ENCODE results near the gene PDE4D. TPM values are rescaled to one million over a fixed set of nuclear protein-coding genes. Genes with fewer than 3 reads are reported as not detected.

The PDE4D gene
- total RNA-seq, 1 experiment from 2014 or later: 6.5 TPM

- no peak for DNase-seq (ENCODE audit: low spot score)
- Histone ChIP-seq H3K27ac (ENCODE audit: low read depth, low read length, poor library complexity, severe bottlenecking) (no peak overlapping the region), H3K4me1 (ENCODE audit: insufficient read depth, low read length, poor library complexity, severe bottlenecking) (no peaks in the 10 kb centered on the region), H3K27me3 (replicated peaks; ENCODE audit: insufficient read depth, low read depth, low read length, poor library complexity) (no peaks in the 10 kb centered on the region), H3K36me3 (ENCODE audit: insufficient read depth, low read length, poor library complexity, severe bottlenecking) (no peaks in the 10 kb centered on the region), H3K9me3 (ENCODE audit: low read depth, low read length, poor library complexity, severe bottlenecking) (no peaks in the 10 kb centered on the region), H3K4me3 (ENCODE audit: low read depth, low read length, poor library complexity, severe bottlenecking) (no peak overlapping the region)
- no TSS peak for BruUV-seq (replicated peaks)
- intact Hi-C loops (cut with micrococcal nuclease; ENCODE audit: unreplicated experiment): no loop called here
- CTCF ChIA-PET: no interaction called here
- POLR2A ChIA-PET (ENCODE audit: low non-redundant PET): no interaction called here
- no peak for TF ChIP-seq CTCF (conservative IDR thresholded peaks at IDR 0.05; ENCODE audit: low read depth, low read length)
- TF ChIP-seq EZH2 (IDR thresholded peaks at IDR 0.05; ENCODE audit: borderline replicate concordance, low read depth, low read length, poor library complexity, severe bottlenecking): no peak
Observed at GRCh38 chr5:59640411-59640810, 253.1 kb downstream of the PDE4D start.

- CTCF ChIA-PET: no interaction called here
- Histone ChIP-seq H3K4me3 (ENCODE audit: low read depth, low read length, poor library complexity, severe bottlenecking) (no peak overlapping the region), H3K27ac (ENCODE audit: low read depth, low read length, poor library complexity, severe bottlenecking) (no peak overlapping the region), H3K4me1 (ENCODE audit: insufficient read depth, low read length, poor library complexity, severe bottlenecking) (no peaks in the 10 kb centered on the region), H3K27me3 (replicated peaks; ENCODE audit: insufficient read depth, low read depth, low read length, poor library complexity) (no peaks in the 10 kb centered on the region), H3K9me3 (ENCODE audit: low read depth, low read length, poor library complexity, severe bottlenecking) (no peaks in the 10 kb centered on the region), H3K36me3 (ENCODE audit: insufficient read depth, low read length, poor library complexity, severe bottlenecking) (no peaks in the 10 kb centered on the region)
- no peak for DNase-seq (ENCODE audit: low spot score)
- POLR2A ChIA-PET (ENCODE audit: low non-redundant PET): no interaction called here
- BruUV-seq (replicated peaks): no TSS peak
- intact Hi-C loops (cut with micrococcal nuclease; ENCODE audit: unreplicated experiment): no loop called here
- no peak for TF ChIP-seq EZH2 (IDR thresholded peaks at IDR 0.05; ENCODE audit: borderline replicate concordance, low read depth, low read length, poor library complexity, severe bottlenecking)
- TF ChIP-seq CTCF (conservative IDR thresholded peaks at IDR 0.05; ENCODE audit: low read depth, low read length): no peak
Observed at GRCh38 chr5:59637884-59638580, 255.5 kb downstream of the PDE4D start.

GRCh38 chr5:59629561-59629960 lies 264.0 kb downstream of the PDE4D start:
- DNase-seq (ENCODE audit: low spot score): no peak
- intact Hi-C loops (cut with micrococcal nuclease; ENCODE audit: unreplicated experiment): no loop called here
- Histone ChIP-seq H3K27me3 (replicated peaks; ENCODE audit: insufficient read depth, low read depth, low read length, poor library complexity) (no peaks in the 10 kb centered on the region), H3K36me3 (ENCODE audit: insufficient read depth, low read length, poor library complexity, severe bottlenecking) (no peaks in the 10 kb centered on the region), H3K9me3 (ENCODE audit: low read depth, low read length, poor library complexity, severe bottlenecking) (no peaks in the 10 kb centered on the region), H3K4me1 (ENCODE audit: insufficient read depth, low read length, poor library complexity, severe bottlenecking) (no peaks in the 10 kb centered on the region), H3K4me3 (ENCODE audit: low read depth, low read length, poor library complexity, severe bottlenecking) (no peak overlapping the region), H3K27ac (ENCODE audit: low read depth, low read length, poor library complexity, severe bottlenecking) (no peak overlapping the region)
- POLR2A ChIA-PET (ENCODE audit: low non-redundant PET): no interaction called here
- TF ChIP-seq EZH2 (IDR thresholded peaks at IDR 0.05; ENCODE audit: borderline replicate concordance, low read depth, low read length, poor library complexity, severe bottlenecking) (no peak), CTCF (conservative IDR thresholded peaks at IDR 0.05; ENCODE audit: low read depth, low read length) (no peak)
- BruUV-seq (replicated peaks): no TSS peak
- CTCF ChIA-PET: no interaction called here
